Measurements from ENCODE around the gene UNC80.

The UNC80 gene

DNA sequence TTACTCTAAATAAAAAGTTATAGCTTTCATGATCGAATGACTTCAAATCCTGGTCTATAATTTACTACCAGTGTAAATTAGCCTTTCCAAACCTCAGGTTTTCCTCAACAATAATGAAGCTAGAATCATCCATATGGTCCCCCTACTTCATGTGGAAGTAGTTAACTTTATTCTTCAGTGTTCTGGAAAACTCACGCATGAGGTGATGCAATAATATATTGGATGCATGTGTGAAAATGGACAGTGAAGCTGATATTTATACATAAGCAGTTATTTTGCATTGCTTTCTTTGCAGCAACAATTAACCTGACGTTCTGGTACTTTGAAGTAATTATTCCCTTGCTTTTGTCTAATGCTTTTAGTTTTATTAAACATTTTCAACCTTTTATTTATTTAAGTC lies 18.6 kb upstream of the UNC80 start:
- CTCF ChIA-PET = no interaction called here
- POLR2A ChIA-PET = no interaction called here

DNA sequence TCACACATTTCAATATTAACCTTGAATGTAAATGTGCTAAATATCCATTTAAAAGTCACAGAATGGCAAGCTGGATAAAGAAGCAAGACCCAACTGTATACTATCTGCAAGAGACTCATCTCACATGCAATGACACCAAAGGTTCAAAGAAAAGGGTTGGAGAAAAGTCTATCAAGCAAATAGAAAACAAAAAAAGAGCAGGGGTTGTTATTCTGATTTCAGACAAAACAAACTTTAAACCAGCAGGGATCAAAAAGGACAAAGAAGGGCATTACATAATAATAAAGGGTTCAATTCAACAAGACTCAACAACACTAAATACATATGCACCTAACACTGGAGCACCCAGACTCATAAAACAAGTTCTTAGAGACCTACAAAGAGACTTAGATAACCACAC lies 14.5 kb upstream of the UNC80 start:
- POLR2A ChIA-PET = no interaction called here
- CTCF ChIA-PET = no interaction called here
- no peak for DNase-seq (ENCODE audit: extremely low spot score)
- no peak for TF ChIP-seq SP1 (IDR thresholded peaks at IDR 0.05)
- TF ChIP-seq NFRKB (IDR thresholded peaks at IDR 0.05) = no peak
- TF ChIP-seq CTBP1 (IDR thresholded peaks at IDR 0.05; ENCODE audit: borderline replicate concordance) = no peak
- no peak for TF ChIP-seq BHLHE40 (IDR thresholded peaks at IDR 0.05; ENCODE audit: borderline replicate concordance)
- TF ChIP-seq FOXK2 (IDR thresholded peaks at IDR 0.05) = no peak
- no peak for TF ChIP-seq TARDBP (IDR thresholded peaks at IDR 0.05)
- no peak for TF ChIP-seq ELF4 (IDR thresholded peaks at IDR 0.05)
- TF ChIP-seq, protein P1, sequence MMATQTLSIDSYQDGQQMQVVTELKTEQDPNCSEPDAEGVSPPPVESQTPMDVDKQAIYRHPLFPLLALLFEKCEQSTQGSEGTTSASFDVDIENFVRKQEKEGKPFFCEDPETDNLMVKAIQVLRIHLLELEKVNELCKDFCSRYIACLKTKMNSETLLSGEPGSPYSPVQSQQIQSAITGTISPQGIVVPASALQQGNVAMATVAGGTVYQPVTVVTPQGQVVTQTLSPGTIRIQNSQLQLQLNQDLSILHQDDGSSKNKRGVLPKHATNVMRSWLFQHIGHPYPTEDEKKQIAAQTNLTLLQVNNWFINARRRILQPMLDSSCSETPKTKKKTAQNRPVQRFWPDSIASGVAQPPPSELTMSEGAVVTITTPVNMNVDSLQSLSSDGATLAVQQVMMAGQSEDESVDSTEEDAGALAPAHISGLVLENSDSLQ (IDR thresholded peaks at IDR 0.05) = no peak
- TF ChIP-seq SUZ12 (IDR thresholded peaks at IDR 0.05) = no peak
- no peak for TF ChIP-seq HDGF (IDR thresholded peaks at IDR 0.05; ENCODE audit: borderline replicate concordance)
- TF ChIP-seq L3MBTL2 (conservative IDR thresholded peaks at IDR 0.05) = no peak
- no peak for TF ChIP-seq ARNT (IDR thresholded peaks at IDR 0.05)
- TF ChIP-seq ZNF384 (IDR thresholded peaks at IDR 0.05) = no peak
- TF ChIP-seq LEF1 (IDR thresholded peaks at IDR 0.05; ENCODE audit: borderline replicate concordance) = no peak
- no peak for TF ChIP-seq FOXM1 (IDR thresholded peaks at IDR 0.05; ENCODE audit: borderline replicate concordance)
- TF ChIP-seq FOXA1 (IDR thresholded peaks at IDR 0.05) = no peak

More for the DNA sequence above, 18.6 kb upstream of the UNC80 start:
- DNase-seq (ENCODE audit: extremely low spot score) = no peak
- TF ChIP-seq SP1 (IDR thresholded peaks at IDR 0.05) (no peak), FOXM1 (IDR thresholded peaks at IDR 0.05; ENCODE audit: borderline replicate concordance) (no peak), HDGF (IDR thresholded peaks at IDR 0.05; ENCODE audit: borderline replicate concordance) (no peak), BHLHE40 (IDR thresholded peaks at IDR 0.05; ENCODE audit: borderline replicate concordance) (no peak), LEF1 (IDR thresholded peaks at IDR 0.05; ENCODE audit: borderline replicate concordance) (no peak), L3MBTL2 (conservative IDR thresholded peaks at IDR 0.05) (no peak), ARNT (IDR thresholded peaks at IDR 0.05) (no peak), ZNF384 (IDR thresholded peaks at IDR 0.05) (no peak), TARDBP (IDR thresholded peaks at IDR 0.05) (no peak), FOXK2 (IDR thresholded peaks at IDR 0.05) (no peak), ELF4 (IDR thresholded peaks at IDR 0.05) (no peak), SUZ12 (IDR thresholded peaks at IDR 0.05) (no peak), NFRKB (IDR thresholded peaks at IDR 0.05) (no peak)
- TF ChIP-seq, protein P1 (IDR thresholded peaks at IDR 0.05) = no peak

GRCh38 chr2:209761566-209761965 lies 10.1 kb upstream of the UNC80 start:
- ChIA-PET POLR2A (no interaction called here), CTCF (no interaction called here)
- no peak for DNase-seq (ENCODE audit: extremely low spot score)
- TF ChIP-seq ELF4 (IDR thresholded peaks at IDR 0.05) = no peak
- no peak for TF ChIP-seq HDGF (IDR thresholded peaks at IDR 0.05; ENCODE audit: borderline replicate concordance)
- no peak for TF ChIP-seq FOXA1 (IDR thresholded peaks at IDR 0.05)
- no peak for TF ChIP-seq CTBP1 (IDR thresholded peaks at IDR 0.05; ENCODE audit: borderline replicate concordance)
- TF ChIP-seq TARDBP (IDR thresholded peaks at IDR 0.05) = no peak
- TF ChIP-seq, protein P1 (IDR thresholded peaks at IDR 0.05) = no peak
- TF ChIP-seq BHLHE40 (IDR thresholded peaks at IDR 0.05; ENCODE audit: borderline replicate concordance) = no peak
- no peak for TF ChIP-seq LEF1 (IDR thresholded peaks at IDR 0.05; ENCODE audit: borderline replicate concordance)
- no peak for TF ChIP-seq SUZ12 (IDR thresholded peaks at IDR 0.05)
- no peak for TF ChIP-seq FOXM1 (IDR thresholded peaks at IDR 0.05; ENCODE audit: borderline replicate concordance)
- TF ChIP-seq NFRKB (IDR thresholded peaks at IDR 0.05) = no peak
- TF ChIP-seq SP1 (IDR thresholded peaks at IDR 0.05) = no peak
- TF ChIP-seq ARNT (IDR thresholded peaks at IDR 0.05) = no peak
- no peak for TF ChIP-seq L3MBTL2 (conservative IDR thresholded peaks at IDR 0.05)
- no peak for TF ChIP-seq FOXK2 (IDR thresholded peaks at IDR 0.05)
- no peak for TF ChIP-seq ZNF384 (IDR thresholded peaks at IDR 0.05)

GRCh38 chr2:209762563-209762962 lies 9.1 kb upstream of the UNC80 start:
- TF ChIP-seq TARDBP (IDR thresholded peaks at IDR 0.05) (no peak), FOXK2 (IDR thresholded peaks at IDR 0.05) (no peak), L3MBTL2 (conservative IDR thresholded peaks at IDR 0.05) (no peak)
- ChIA-PET POLR2A (no interaction called here), CTCF (no interaction called here)
- no peak for DNase-seq (ENCODE audit: extremely low spot score)

GRCh38 chr2:209763106-209763505 lies 8.5 kb upstream of the UNC80 start:
- DNase-seq (ENCODE audit: extremely low spot score) = no peak
- POLR2A ChIA-PET = no interaction called here
- TF ChIP-seq ARNT (IDR thresholded peaks at IDR 0.05) = no peak
- TF ChIP-seq NFRKB (IDR thresholded peaks at IDR 0.05) = no peak
- no peak for TF ChIP-seq FOXA1 (IDR thresholded peaks at IDR 0.05)
- TF ChIP-seq SP1 (IDR thresholded peaks at IDR 0.05) = no peak
- CTCF ChIA-PET = no interaction called here

DNA sequence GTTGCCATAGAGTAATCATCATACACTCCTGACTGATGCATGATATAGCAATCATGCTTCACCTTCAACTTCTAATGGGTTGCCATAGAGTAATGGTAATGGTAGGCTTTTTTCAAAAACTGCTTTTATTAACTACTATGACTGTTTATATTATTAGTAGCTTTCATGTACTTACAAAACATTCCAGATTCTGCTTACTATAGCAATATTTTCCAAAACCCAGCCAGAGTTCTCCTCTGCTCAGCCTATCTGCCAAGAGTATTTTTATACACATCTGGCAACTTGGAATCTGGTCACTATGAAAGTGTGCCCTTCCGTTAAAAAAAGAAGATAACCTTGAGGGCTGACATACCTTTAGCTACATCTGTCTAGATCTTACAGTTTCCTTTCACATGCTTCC lies 5.0 kb upstream of the UNC80 start:
- ChIA-PET POLR2A (no interaction called here), CTCF (no interaction called here)
- no peak for DNase-seq (ENCODE audit: extremely low spot score)
- TF ChIP-seq NFRKB (IDR thresholded peaks at IDR 0.05) (no peak), ARNT (IDR thresholded peaks at IDR 0.05) (no peak), LEF1 (IDR thresholded peaks at IDR 0.05; ENCODE audit: borderline replicate concordance) (no peak), FOXM1 (IDR thresholded peaks at IDR 0.05; ENCODE audit: borderline replicate concordance) (no peak), SP1 (IDR thresholded peaks at IDR 0.05) (no peak), SUZ12 (IDR thresholded peaks at IDR 0.05) (no peak), FOXK2 (IDR thresholded peaks at IDR 0.05) (no peak), ZNF384 (IDR thresholded peaks at IDR 0.05) (no peak), FOXA1 (IDR thresholded peaks at IDR 0.05) (no peak), HDGF (IDR thresholded peaks at IDR 0.05; ENCODE audit: borderline replicate concordance) (no peak), ELF4 (IDR thresholded peaks at IDR 0.05) (no peak), BHLHE40 (IDR thresholded peaks at IDR 0.05; ENCODE audit: borderline replicate concordance) (no peak), TARDBP (IDR thresholded peaks at IDR 0.05) (no peak), CTBP1 (IDR thresholded peaks at IDR 0.05; ENCODE audit: borderline replicate concordance) (no peak), L3MBTL2 (conservative IDR thresholded peaks at IDR 0.05) (no peak)
- TF ChIP-seq, protein P1 (IDR thresholded peaks at IDR 0.05) = no peak

Measured in HEK293T (cell line).